ENCODE results near the gene ADGRB3. TPM values are rescaled to one million over a fixed set of nuclear protein-coding genes. Genes with fewer than 3 reads are reported as not detected.

ADGRB3 gene
- total RNA-seq, 1 donor from 2014 or later = 3.5 TPM

- H3K27ac ChIP-seq = no peak overlapping the region
- ATAC-seq (no peak), DNase-seq (no peak)
- no peak for TF ChIP-seq CTCF (IDR thresholded peaks at IDR 0.05)
- H3K4me3 ChIP-seq = no peak overlapping the region
- intact Hi-C loops (cut with DNase I) = no loop called here
- no peaks in the 10 kb centered on the region for H3K9me3 ChIP-seq
- no peaks in the 10 kb centered on the region for H3K4me1 ChIP-seq
- no peaks in the 10 kb centered on the region for H3K27me3 ChIP-seq
- H3K36me3 ChIP-seq = no peaks in the 10 kb centered on the region
Measured at GRCh38 chr6:69391106-69391505, 756.0 kb downstream of the ADGRB3 start.

- no peak for DNase-seq
- Histone ChIP-seq H3K36me3 (no peaks in the 10 kb centered on the region), H3K27me3 (no peaks in the 10 kb centered on the region), H3K4me3 (no peak overlapping the region), H3K9me3 (no peaks in the 10 kb centered on the region), H3K27ac (no peak overlapping the region), H3K4me1 (no peaks in the 10 kb centered on the region)
- no peak for TF ChIP-seq CTCF (IDR thresholded peaks at IDR 0.05)
- intact Hi-C loops (cut with DNase I) = no loop called here
- no peak for ATAC-seq
Measured at GRCh38 chr6:69392745-69393144, 757.7 kb downstream of the ADGRB3 start.

GRCh38 chr6:69398311-69398710 is 763.2 kb downstream of the ADGRB3 start:
- TF ChIP-seq CTCF (IDR thresholded peaks at IDR 0.05) = no peak
- H3K27ac ChIP-seq = no peak overlapping the region
- H3K9me3 ChIP-seq = no peaks in the 10 kb centered on the region
- DNase-seq = no peak
- H3K4me1 ChIP-seq = no peaks in the 10 kb centered on the region
- no peak overlapping the region for H3K4me3 ChIP-seq
- no peaks in the 10 kb centered on the region for H3K27me3 ChIP-seq
- intact Hi-C loops (cut with DNase I) = no loop called here
- no peak for ATAC-seq
- no peaks in the 10 kb centered on the region for H3K36me3 ChIP-seq

- H3K27me3 ChIP-seq = no peaks in the 10 kb centered on the region
- no peaks in the 10 kb centered on the region for H3K4me1 ChIP-seq
- H3K27ac ChIP-seq = no peak overlapping the region
- H3K36me3 ChIP-seq = no peaks in the 10 kb centered on the region
- H3K9me3 ChIP-seq = no peaks in the 10 kb centered on the region
- no peak for DNase-seq
- intact Hi-C loops (cut with DNase I) = no loop called here
- no peak for ATAC-seq
- no peak for TF ChIP-seq CTCF (IDR thresholded peaks at IDR 0.05)
- H3K4me3 ChIP-seq = no peak overlapping the region
Measured at GRCh38 chr6:69398729-69399128, 763.6 kb downstream of the ADGRB3 start.

GRCh38 chr6:69408886-69409285 is 773.8 kb downstream of the ADGRB3 start:
- Histone ChIP-seq H3K27ac (no peak overlapping the region), H3K27me3 (no peaks in the 10 kb centered on the region), H3K36me3 (no peaks in the 10 kb centered on the region), H3K9me3 (no peaks in the 10 kb centered on the region), H3K4me3 (no peak overlapping the region), H3K4me1 (no peaks in the 10 kb centered on the region)
- ATAC-seq (no peak), DNase-seq (no peak)
- TF ChIP-seq CTCF (IDR thresholded peaks at IDR 0.05) = no peak
- intact Hi-C loops (cut with DNase I) = no loop called here

GRCh38 chr6:69416776-69417175 is 781.7 kb downstream of the ADGRB3 start:
- TF ChIP-seq CTCF (IDR thresholded peaks at IDR 0.05) = no peak
- H3K4me1 ChIP-seq = no peaks in the 10 kb centered on the region
- ATAC-seq = no peak
- DNase-seq = no peak
- H3K27ac ChIP-seq = no peak overlapping the region
- H3K9me3 ChIP-seq = no peaks in the 10 kb centered on the region
- H3K36me3 ChIP-seq = no peaks in the 10 kb centered on the region
- no peaks in the 10 kb centered on the region for H3K27me3 ChIP-seq
- H3K4me3 ChIP-seq = no peak overlapping the region
- intact Hi-C loops (cut with DNase I) = no loop called here

Measured in upper lobe of right lung (tissue), 1 donor.